GM18507 (cell line): ENCODE data around the gene SUCNR1.
"Not testable (repeated sequence)": the region's sequence is repeated elsewhere in the genome, so short reads cannot be mapped to it uniquely, and the experiment has no call there.

ENCODE experiments used
- DNase-seq: peaks from one replicate; pipeline ENCODE4 v3.0.0; 2011; ENCODE audit warnings: low read depth; ENCODE audit not compliant: insufficient read length; ENCODE audit errors: extremely low spot score
- FAIRE-seq: peaks from 2 replicates; lab custom pipeline; 2011; peaks lifted over from hg19 to GRCh38; lab: Jason Lieb, UNC

Gene SUCNR1

GRCh38 chr3:151925876-151926275 is 52.4 kb downstream of the SUCNR1 start:
- DNase-seq (no peak), FAIRE-seq (no peak)

GRCh38 chr3:151926956-151927355 is 53.5 kb downstream of the SUCNR1 start:
- no peak for FAIRE-seq
- no peak for DNase-seq

GRCh38 chr3:151927915-151928525 is 54.6 kb downstream of the SUCNR1 start:
- not testable (repeated sequence) for DNase-seq, FAIRE-seq

GRCh38 chr3:151931171-151931570 is 57.7 kb downstream of the SUCNR1 start:
- DNase-seq (no peak), FAIRE-seq (no peak)

GRCh38 chr3:151933234-151933853 is 59.9 kb downstream of the SUCNR1 start:
- DNase-seq = no peak
- FAIRE-seq = no peak
